Measurements from ENCODE around the gene NSF.
A peak's percentile ranks its signal among the peaks of the same experiment; 100 is the strongest.
"Not testable (repeated sequence)": the region's sequence is repeated elsewhere in the genome, so short reads cannot be mapped to it uniquely, and the experiment has no call there.

Gene NSF

GRCh38 chr17:46791531-46791930 lies 201.1 kb downstream of the NSF start:
- Histone ChIP-seq H3K4me1 (ENCODE audit: control insufficient read depth, insufficient read depth, low read length) (no peaks in the 10 kb centered on the region), H3K36me3 (ENCODE audit: control insufficient read depth in 2 of 2, insufficient read depth in 1 of 2, low read length in 2 of 2) (no peaks in the 10 kb centered on the region), H3K9me3 (ENCODE audit: control insufficient read depth, insufficient read depth, low read depth, low read length) (no peaks in the 10 kb centered on the region), H3K27ac (ENCODE audit: extremely low read depth, low read depth, low read length) (no peak overlapping the region), H3K4me3 (ENCODE audit: low read depth, low read length) (no peak overlapping the region)
- CTCF ChIA-PET: no interaction called here
- POLR2A ChIA-PET: no interaction called here
- no peak for TF ChIP-seq PRDM6 (tag by site-specific recombination; IDR thresholded peaks at IDR 0.05)
- TF ChIP-seq ZNF10 (tag by site-specific recombination; IDR thresholded peaks at IDR 0.05): no peak
- TF ChIP-seq ZBTB1 (tag by site-specific recombination; IDR thresholded peaks at IDR 0.05): no peak
- no peak for TF ChIP-seq ZSCAN5A (tag by site-specific recombination; IDR thresholded peaks at IDR 0.05)
- TF ChIP-seq ZNF776 (tag by site-specific recombination; IDR thresholded peaks at IDR 0.05; ENCODE audit: borderline replicate concordance): no peak
- TF ChIP-seq GLI4 (tag by site-specific recombination; IDR thresholded peaks at IDR 0.05): no peak
- TF ChIP-seq KLF16 (tag by site-specific recombination; IDR thresholded peaks at IDR 0.05): no peak
- no peak for TF ChIP-seq WT1 (tag by site-specific recombination; IDR thresholded peaks at IDR 0.05)
- no peak for TF ChIP-seq RBAK (tag by site-specific recombination; IDR thresholded peaks at IDR 0.05)
- TF ChIP-seq ZNF701 (tag by site-specific recombination; IDR thresholded peaks at IDR 0.05): no peak
- no peak for TF ChIP-seq ZNF175 (tag by site-specific recombination; IDR thresholded peaks at IDR 0.05)
- no peak for TF ChIP-seq ZNF341 (tag by site-specific recombination; IDR thresholded peaks at IDR 0.05; ENCODE audit: low read depth)
- no peak for TF ChIP-seq SP7 (tag by site-specific recombination; IDR thresholded peaks at IDR 0.05)

- TF ChIP-seq ZNF624 (tag by site-specific recombination; IDR thresholded peaks at IDR 0.05) (no peak), ATF2 (tag by site-specific recombination; IDR thresholded peaks at IDR 0.05; ENCODE audit: low read depth) (peak; percentile 53)
- ChIA-PET CTCF (no interaction called here), POLR2A (no interaction called here)
- Histone ChIP-seq H3K4me1 (ENCODE audit: control insufficient read depth, insufficient read depth, low read length) (no peaks in the 10 kb centered on the region), H3K36me3 (ENCODE audit: control insufficient read depth in 2 of 2, insufficient read depth in 1 of 2, low read length in 2 of 2) (no peaks in the 10 kb centered on the region), H3K4me3 (ENCODE audit: low read depth, low read length) (no peak overlapping the region), H3K27ac (ENCODE audit: extremely low read depth, low read depth, low read length) (no peak overlapping the region), H3K9me3 (ENCODE audit: control insufficient read depth, insufficient read depth, low read depth, low read length) (no peaks in the 10 kb centered on the region)
Observed at GRCh38 chr17:46792071-46792470, 201.6 kb downstream of the NSF start.

GRCh38 chr17:46793023-46793422 lies 202.6 kb downstream of the NSF start:
- H3K36me3 ChIP-seq (ENCODE audit: control insufficient read depth in 2 of 2, insufficient read depth in 1 of 2, low read length in 2 of 2); H3K4me1 ChIP-seq (ENCODE audit: control insufficient read depth, insufficient read depth, low read length); H3K9me3 ChIP-seq (ENCODE audit: control insufficient read depth, insufficient read depth, low read depth, low read length); H3K27ac ChIP-seq (ENCODE audit: extremely low read depth, low read depth, low read length); POLR2A ChIA-PET; H3K4me3 ChIP-seq (ENCODE audit: low read depth, low read length): not testable (repeated sequence)
- TF ChIP-seq ZNF362 (tag by site-specific recombination; IDR thresholded peaks at IDR 0.05): peak; percentile 74
- CTCF ChIA-PET: interaction anchor here (0.6 kb wide), 1 partner anchor 615 kb away, joined by 4 read pairs; no protein-coding TSS in a partner anchor
